ENCODE measurements around the gene ITIH4.

DNA sequence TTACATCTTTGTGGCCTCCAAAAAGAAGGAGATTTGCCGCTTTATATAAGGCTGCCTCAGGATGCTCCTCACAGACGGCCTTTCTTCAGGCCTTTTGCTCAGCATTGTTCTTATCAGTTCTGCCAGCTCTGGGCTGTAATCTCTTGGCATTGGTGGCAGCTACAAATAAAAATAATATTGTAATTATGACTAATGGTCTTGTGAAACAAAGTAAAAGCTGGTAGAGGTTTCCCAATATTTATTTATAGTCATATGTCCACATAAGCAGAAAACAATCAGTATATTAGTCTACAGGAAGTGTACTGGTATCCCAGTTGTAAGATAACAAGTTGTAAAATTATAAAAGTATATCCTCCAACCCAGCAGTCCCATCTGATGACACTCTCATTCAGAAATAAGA lies 67.0 kb downstream of the ITIH4 start:
- TF ChIP-seq CTCF (IDR thresholded peaks at IDR 0.05) (no peak), POLR2A (IDR thresholded peaks at IDR 0.05) (no peak), POLR2AphosphoS5 (IDR thresholded peaks at IDR 0.05) (no peak)
